HG02938 (cell line): ENCODE results near the gene DAB2IP.

Experiments
- ATAC-seq: cut with Tn5 transposase; IDR thresholded peaks from one replicate; pipeline ENCODE4 v1.9.1; 2021; ENCODE audit warnings: mild to moderate bottlenecking, moderate library complexity; ENCODE audit not compliant: unreplicated experiment

The DAB2IP gene

DNA sequence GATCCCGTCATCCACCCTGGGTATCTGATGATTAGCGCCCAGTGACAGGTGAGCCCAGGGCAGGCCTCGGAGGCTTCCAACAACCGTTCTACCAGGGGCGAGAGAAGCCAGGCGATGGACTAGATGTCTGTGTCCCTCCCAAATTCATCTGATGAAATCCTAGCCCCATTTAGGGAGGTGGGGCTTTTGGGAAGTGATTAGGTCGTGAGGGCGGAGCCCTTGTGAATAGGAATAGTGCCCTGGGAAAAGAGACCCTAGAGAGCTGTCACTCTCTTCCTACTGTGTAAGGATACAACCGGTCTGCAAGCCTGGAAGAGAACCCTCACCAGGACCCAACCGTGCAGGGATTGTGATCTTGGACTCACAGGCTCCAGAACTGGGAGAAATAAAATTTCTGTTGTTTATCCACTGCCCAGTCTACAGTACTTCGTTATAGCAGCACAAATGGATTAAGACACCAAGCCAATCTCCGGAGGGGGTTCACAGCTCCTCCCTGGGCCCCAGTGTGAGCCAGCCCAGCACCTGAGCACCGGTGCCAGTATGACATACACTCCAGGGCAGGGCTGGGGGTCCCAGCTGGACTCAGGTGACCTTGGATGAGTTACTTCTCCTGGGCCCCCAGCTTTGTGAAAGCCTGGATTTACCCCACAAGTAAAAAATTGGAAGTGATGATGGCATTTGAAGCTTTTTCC lies 162.2 kb downstream of the DAB2IP start:
- ATAC-seq = no peak

DNA sequence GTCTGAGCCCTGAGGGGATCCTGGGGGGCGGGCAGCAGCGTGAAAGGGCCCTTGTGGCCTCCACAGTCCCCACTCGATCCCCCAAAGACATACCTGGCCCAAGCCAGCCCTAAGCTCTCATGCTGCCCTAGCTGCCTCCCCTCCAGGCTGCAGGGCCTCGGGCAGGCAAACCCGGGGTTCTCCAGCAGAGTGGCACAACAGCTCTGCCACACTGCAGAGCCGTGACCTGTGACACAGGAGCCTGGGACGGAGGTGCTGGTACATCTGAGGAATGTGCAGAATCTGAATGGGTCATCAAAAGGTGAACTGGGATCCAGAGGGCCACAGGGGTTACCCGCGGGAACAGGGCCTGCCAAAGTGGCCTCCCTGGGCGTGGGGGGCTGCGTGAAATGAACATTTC lies 163.2 kb downstream of the DAB2IP start:
- no peak for ATAC-seq

DNA sequence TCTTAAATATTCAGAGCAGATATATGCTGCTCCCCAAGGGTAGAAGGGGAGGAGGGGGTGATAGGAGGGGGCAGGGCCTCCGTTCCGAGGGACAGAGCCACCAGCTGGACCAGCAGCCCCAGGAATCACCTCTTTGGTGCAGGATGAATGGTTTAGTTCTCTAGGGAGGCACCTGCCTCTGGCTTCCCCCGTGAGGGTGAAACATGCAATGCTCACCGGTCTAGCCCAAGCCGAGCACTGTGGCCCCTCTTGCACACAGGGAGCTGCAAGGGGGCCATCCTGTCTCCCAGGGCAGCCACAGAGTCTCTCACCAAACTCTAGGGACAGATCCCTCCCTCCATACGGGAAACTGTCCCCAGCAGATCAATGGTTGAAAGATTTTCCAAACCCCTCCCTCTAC lies 163.7 kb downstream of the DAB2IP start:
- no peak for ATAC-seq

DNA sequence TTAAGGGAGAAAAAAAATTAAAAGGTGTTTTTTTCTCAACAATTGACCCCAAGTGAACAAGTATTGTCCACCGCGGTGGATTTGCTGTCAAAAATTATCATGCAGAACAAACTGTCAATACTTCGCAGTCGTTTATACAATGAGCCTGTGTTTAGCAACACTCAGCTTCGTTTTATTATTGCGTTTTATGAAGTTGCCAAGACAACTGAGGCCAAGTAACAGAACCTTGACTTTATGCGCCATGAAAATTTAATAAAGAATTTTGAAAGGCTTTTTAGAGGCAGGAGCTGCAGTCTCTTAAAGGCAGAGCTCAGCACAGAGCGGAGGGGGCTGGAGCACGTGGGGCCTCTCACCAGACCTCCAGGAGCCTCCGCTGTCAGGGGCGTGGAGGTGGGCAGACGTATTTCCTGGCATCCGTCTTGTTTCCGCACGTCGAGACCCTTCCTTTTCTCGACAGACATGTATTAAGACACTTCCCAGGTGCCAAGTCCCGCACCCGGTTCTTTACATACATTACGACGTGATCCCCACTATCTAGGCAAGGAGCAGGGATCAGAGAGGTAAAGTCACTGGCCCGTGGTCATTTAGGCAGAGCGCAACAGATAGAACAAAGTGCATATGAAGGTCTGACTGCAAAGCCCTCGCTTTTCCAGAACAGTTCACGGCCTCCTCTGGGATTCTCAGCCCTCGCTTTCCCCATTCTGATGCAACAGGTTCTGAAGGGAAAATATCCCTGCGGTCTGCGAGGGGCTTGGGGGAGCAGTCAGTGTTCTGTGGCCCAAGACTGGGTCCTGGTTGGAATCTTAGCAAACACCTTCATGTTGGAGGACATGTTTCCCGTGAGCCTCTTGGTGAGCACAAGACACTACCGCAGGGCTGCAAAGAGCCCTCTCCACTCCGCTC lies 164.4 kb downstream of the DAB2IP start:
- no peak for ATAC-seq

DNA sequence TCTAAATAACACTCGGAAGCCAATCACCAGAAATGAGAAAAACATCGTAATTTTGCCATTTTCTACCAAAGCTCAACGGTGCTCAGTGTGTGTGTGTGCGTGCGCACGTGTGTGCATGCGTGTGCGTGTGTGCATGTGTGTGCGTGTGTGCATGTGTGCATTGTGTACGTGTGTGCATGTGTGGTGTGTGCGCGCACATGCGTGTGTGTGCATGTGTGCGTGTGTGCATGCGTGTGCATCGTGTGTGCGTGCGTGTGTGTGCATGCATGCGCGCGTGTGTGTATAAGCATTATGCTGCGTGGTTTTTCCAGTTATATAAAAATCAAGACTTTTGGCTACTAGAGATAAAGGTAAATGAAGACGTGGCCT lies 165.0 kb downstream of the DAB2IP start:
- no peak for ATAC-seq

DNA sequence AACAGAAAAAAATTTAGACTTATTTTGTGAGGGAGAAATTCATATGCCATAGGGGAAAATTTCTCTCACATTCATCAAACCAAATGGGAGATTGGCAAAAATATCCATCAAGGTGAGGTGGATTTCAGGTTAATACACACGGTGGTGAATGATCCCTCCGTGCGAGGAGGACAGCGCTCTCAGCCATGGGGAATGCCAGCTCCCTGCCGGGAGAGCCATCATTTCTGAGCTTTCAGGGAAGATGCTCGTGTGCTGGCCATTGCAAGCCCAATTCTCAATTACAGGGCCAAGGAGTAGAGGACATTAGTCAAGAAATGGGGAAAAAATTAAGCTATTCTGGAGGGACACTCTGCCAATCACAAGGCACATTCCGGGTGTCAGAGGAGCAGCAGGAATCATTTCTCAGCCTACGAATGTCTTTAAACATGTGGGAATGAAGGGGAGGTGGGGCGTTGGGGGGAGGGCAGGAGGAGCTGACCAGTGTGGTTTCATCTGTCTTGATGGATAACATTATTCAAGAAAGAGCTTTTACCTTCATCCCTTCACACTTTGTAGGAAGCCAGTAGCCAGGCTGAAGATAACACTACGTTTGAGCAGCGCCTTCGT lies 165.5 kb downstream of the DAB2IP start:
- no peak for ATAC-seq

DNA sequence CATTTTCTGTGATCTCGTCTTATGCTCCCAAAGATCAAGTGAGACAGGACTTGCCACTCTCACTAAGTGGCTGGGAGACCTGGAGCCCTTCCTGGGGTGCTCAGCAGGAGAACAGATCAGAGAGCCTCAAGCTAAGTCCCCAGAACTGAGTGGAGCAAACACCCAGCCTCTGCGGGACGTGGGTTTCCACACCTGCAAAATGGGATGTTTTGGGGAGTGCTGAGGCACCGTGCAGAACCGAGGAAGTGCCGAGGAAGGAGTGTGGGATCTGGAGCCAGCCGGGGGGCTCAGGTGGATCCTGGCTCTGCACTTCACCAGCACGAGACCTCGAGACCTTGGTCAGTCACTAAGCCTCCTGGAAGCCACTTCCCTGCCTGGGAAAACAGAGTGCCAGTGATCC lies 166.0 kb downstream of the DAB2IP start:
- ATAC-seq = no peak

DNA sequence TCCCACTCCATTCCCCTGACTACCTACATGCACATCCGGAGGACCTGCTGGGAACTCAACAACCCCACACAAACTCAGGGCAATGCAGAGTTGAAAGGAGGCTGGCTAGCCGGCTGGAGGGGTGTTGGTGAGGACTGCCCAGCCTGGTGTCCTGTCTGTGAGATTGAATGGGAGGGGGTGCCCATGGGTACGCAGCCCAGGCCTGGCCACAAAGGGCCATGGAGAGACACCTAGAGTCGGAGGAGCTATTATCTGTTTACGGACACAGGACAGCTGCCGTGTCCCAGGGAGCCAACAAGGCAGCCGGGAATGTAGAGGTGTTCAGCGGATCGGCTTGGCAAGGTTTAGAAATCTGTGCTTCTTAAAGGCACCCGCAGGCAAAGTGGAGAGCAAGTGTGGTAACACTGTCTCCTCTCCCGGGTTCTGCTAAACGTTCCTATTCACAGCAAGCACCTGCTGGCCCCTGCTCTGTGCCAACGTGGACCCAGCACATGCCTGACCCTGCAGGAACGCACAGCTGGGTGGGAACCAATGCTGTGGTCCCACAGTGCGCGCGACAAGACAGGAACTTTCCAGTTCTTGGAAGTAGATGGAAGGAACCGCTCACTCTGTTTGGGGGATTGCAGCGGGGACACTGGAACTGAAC lies 166.7 kb downstream of the DAB2IP start:
- ATAC-seq = no peak

DNA sequence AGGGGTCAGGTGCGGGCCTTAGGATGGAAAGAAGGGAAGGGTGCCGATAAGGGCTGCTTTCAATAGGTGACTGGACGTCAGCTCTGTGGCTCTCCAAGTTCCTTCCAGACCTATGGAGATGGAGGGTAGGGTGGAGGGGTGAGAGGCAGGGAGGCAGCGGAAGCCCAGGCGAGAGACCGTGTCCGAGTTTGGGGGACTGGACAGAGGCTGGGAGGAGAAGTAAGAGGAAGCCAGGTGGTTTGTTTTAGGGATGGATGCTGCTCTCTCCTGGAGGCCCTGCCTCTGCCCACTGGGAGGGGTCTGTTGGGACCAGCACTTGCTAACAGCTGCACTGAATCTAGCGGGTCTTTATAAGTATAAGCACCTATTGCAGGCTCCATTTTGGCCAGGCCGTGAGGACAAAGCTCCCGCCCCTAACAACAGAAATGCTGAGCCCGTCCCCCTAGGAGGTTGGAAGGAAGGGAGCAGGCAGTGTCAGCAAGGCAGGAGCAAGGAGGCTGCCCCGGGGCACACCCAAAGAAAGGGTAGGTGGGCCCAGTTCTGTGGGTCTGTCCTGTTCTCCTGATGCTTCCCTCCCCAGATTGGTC lies 167.5 kb downstream of the DAB2IP start:
- no peak for ATAC-seq

DNA sequence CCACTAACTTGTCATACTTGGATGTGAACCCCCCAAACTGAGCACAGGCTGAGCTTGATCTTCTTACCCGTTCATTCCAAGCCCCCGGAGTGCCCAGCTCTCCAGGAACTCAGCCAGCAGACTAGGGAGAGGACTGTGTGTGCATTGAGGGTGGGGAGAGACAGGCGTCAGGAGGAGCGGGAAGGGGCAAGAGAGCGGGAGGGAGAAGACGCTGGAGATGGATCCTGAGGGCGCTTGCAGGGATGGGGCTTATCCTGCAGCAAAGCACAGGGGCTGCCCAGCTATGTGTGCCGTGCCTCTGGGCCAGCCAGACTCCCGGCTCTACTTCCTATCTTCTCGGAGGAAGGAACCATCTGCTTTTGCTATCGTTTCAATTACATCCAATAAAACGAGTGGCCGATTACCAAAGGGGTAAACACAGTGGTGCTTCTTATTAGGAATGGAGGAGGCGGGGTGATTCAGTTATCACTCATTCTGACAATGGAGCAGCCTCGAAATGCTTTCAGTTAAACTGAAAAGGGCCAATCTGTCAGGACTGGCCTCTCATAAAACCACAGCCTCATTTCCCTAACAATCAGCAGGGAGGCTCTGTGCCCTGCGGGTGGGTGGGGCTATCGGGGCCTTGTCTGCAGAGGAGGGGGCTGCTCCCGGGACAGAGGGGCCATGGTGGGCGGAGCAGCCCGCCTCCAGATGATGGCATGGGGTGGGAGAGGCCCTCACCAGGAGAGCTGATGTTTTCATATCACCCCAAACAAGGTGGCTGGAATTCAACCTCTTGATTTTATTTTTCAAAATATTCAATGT lies 168.2 kb downstream of the DAB2IP start:
- no peak for ATAC-seq

DNA sequence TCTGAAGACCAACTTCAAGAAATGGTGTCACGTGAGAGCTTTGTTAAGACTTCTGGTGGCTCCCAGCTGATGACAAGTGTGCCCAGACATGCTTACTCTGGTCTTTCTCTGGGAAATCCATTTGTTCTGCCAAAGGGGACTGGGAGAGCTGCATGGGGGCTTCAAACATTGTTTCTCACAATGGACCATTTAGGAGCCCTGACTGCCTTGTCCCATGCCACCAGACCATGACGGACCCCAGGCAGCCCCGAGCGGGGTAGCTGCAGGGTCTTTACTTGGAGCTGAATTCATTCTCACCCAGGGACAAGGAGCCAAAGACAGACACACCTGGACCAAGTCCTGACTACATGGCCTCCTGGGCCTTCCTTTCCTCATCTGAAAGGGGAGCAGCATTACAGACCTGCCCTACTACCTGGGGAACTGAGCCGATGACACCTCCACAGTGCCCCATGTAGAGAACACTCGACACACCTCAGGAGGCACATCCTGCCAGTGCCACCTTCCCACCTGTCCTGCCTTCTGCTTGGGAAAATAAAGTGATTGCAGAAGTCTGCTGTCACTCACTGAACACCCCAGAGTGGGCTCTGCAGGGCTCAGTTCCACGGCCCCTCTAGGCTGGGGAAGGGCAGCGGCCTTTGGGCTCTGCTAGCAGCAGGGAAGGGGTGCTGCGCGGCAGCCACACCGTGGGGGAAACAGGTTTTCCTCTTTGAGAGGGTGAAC lies 169.0 kb downstream of the DAB2IP start:
- ATAC-seq = no peak

DNA sequence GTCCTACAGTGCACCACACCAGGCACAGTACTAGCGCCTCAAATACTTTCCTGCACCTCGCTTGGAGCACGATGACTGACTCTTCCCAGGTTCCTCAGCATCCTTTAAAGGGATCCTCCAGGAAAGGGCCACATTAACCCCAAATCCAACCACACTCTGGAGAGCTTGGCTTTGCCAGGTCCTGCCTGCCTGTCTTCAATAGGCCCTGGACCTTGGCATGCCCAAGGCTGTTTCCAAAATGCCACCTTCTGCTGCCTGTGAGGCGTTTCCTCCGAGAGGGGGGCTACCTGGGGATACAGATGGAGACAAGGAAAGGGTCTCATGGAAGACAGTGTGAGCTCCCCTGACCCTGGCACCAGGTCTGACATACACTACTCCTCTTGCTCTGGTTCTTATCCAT lies 169.9 kb downstream of the DAB2IP start:
- ATAC-seq = no peak

DNA sequence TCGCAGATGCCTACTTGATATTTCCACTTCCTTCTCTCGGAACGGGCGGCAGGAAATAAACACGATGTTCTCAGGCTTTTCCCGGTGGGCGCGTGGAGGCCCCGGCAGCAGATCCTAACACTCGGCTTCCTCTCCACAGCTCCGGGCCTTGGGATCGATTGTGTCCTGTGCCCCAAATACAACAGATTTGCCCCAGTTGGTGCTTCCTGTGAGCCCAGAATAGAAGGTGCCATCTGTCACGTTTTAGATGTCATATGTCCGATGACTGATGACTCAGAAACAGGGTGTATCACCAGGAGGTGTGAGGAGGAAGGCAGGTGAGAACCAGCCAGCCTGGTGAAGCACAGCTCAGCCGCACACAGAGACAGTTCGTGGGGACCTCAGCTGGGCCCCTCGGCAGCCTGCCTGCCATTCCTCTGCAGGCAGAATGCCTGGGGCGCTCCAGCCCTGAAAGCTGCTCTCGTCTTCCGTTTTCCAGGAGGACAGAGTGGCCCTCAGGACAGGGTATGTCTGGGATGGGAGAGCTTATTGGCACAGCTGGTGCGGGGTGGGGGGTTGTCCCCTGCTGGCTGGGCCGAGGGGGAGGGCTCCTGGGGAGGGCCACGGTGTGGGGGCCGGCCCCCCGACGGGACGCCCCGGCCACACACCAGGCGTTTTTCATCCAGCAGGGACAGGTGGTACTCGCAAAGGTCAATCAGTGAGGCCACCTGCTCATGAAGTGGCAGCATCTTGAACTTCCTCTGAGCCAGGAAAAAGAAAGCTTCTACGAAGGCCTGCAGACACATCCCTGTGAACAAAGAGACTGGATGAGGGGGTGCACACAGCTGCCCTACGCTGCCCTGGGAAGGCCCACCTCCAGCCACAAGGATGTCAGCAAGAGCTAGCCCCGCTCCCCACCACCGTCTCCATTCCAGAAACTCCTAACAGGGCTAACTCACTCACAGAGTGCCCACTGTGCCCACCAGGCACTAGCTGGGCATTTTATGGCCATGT lies 171.0 kb downstream of the DAB2IP start:
- no peak for ATAC-seq

DNA sequence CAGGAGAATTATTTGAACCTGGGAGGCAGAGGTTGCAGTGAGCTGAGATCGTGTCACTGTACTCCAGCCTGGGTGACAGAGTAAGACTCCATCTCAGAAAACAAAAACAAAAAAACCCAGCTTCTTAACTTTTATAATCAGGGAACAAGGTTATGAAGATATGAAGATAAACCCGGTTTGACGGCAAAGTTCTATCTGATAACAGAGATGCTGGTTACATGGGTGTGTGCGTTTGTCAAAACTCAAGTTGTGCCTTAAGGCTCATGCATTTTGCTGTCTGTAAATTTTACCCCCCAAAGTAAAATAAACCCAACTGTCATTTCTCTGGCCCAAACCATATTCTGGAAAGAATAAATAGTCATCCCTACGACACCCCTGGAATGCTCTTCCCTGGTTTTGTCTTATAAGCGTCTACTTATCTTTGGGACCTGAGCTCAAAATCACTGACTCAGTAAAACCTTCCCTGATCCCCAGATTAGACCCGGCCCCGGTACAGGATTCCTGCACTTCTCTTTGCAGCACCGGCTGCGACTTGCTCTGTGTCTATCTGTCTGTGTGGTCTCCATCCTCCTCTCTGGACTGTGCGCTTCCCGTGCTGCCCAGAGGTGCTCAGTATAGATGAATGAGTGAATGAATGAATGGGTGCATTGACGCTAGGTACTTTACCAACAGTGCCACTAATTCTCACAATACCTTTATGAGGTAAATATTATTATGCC lies 172.2 kb downstream of the DAB2IP start:
- ATAC-seq = no peak

DNA sequence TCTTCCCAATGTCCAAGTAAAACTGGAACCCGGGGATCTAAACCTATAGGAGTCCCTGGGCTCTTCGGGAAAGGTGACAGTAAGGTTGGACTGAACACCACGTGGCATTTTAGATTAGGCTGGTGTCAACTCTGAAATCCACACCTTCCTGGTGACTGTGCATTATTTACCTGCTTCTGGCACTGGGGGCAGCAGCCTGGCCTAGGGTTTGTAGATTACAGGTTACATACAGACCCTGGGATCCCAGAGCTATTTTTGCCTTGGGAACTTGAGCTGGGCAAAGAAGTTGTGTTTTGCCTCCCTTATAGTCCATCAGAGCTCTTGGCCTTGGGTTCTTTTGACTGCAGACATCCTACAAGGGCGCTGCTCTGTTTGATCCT lies 173.2 kb downstream of the DAB2IP start:
- ATAC-seq = no peak

DNA sequence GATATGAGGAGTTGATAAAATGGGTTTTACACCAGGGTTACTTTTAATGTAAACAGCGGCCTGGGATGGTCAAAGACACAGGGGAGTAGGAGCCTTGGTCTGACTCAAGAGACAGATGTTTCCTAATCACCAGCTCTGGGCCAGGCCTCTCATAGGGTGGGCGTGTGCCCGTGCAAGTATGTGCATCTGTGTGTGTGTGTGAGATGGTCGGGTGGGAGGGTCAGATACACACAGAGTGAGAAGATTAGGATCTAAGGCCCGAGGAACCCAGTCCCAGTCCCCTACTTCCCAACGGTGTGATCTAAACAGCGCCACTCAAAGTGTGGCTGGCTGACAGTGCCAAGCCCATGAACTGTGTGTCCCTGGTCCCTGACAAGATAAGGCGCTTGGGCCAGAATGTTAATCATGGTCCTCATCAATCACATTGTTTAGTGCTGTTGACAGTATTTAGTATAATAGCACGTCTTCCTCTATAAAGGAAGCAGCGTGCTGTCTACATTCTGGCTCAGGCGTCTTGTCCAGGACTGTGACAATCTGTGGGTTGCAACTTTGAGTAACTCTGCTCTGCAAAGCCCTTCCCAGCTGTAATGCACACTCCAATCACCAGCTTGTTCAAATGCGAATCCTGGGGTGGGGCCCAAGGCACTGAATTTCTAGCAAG lies 173.7 kb downstream of the DAB2IP start:
- ATAC-seq = no peak

DNA sequence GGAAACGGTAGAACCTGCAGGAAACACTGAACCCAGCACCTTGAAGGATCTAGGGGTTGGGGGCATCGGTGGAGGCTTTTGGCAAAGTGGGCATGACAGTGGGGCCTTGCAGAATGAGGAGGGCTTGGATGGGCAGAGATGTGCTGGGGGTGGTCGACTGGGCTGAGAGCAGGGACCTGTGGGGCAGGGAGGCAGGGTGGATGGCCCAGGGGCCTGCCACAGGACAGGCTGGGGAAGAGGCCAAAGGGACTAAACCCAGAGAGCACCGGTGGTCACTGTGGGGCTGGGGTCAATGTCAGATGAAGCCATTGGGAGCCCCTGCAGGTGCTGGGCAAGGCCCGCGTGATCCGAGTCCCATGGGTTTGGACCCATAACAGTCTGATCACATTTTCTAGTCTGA lies 175.3 kb downstream of the DAB2IP start:
- ATAC-seq = no peak
